ENCODE measurements around the gene DENND11.

Gene DENND11

GRCh38 chr7:141679014-141679413 is 23.0 kb downstream of the DENND11 start:
- Mint-ChIP-seq H3K9me3 (no peaks in the 10 kb centered on the region), H3K27ac (no peak overlapping the region), H3K27me3 (no peaks in the 10 kb centered on the region), H3K36me3 (ENCODE audit: low read depth) (peaks cover 24% of the 10 kb centered on the region), H3K4me1 (peaks cover 25% of the 10 kb centered on the region), H3K4me3 (no peak overlapping the region)
- ATAC-seq (peak; percentile 74), DNase-seq (no peak)

DNA sequence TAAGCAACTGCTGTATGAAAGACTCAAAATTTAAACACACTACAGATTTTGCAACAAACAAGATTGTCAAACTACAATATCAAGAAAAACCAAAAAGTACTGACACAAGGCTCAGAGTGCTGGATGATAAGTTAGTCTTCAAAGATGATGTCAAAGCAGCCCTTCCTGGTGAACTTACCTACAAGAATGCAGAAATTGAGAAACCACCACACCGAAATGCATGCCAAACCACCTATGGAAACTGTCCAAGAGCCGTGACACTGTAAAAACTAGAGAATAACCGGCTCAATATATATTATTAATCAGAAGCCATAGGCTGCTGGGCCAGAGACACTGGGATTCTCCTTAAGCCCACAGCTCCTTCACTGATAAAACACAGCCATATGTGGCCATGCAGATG is 25.3 kb downstream of the DENND11 start:
- DNase-seq (no peak), ATAC-seq (no peak)
- H3K27ac Mint-ChIP-seq, result no peak overlapping the region
- H3K4me1 Mint-ChIP-seq, result peaks cover 25% of the 10 kb centered on the region
- no peak overlapping the region for H3K4me3 Mint-ChIP-seq
- H3K36me3 Mint-ChIP-seq (ENCODE audit: low read depth), result peaks cover 28% of the 10 kb centered on the region
- no peaks in the 10 kb centered on the region for H3K9me3 Mint-ChIP-seq
- H3K27me3 Mint-ChIP-seq, result no peaks in the 10 kb centered on the region

GRCh38 chr7:141675436-141676215 is 26.3 kb downstream of the DENND11 start:
- peaks cover 24% of the 10 kb centered on the region for H3K36me3 Mint-ChIP-seq (ENCODE audit: low read depth)
- no peak overlapping the region for H3K27ac Mint-ChIP-seq
- no peak for DNase-seq

GRCh38 chr7:141674702-141675101 is 27.3 kb downstream of the DENND11 start:
- Mint-ChIP-seq H3K4me1 (peaks cover 25% of the 10 kb centered on the region), H3K27me3 (no peaks in the 10 kb centered on the region), H3K36me3 (ENCODE audit: low read depth) (peaks cover 24% of the 10 kb centered on the region), H3K27ac (no peak overlapping the region), H3K4me3 (no peak overlapping the region), H3K9me3 (no peaks in the 10 kb centered on the region)
- no peak for ATAC-seq
- DNase-seq, result no peak

More at GRCh38 chr7:141675436-141676215, 26.3 kb downstream of the DENND11 start:
- H3K4me3 Mint-ChIP-seq, result no peak overlapping the region
- H3K9me3 Mint-ChIP-seq, result no peaks in the 10 kb centered on the region
- H3K27me3 Mint-ChIP-seq, result no peaks in the 10 kb centered on the region
- peaks cover 25% of the 10 kb centered on the region for H3K4me1 Mint-ChIP-seq
- peak; percentile 79 for ATAC-seq

- Mint-ChIP-seq H3K9me3 (no peaks in the 10 kb centered on the region), H3K27ac (no peak overlapping the region), H3K4me3 (no peak overlapping the region), H3K4me1 (peaks cover 24% of the 10 kb centered on the region), H3K36me3 (ENCODE audit: low read depth) (peaks cover 24% of the 10 kb centered on the region), H3K27me3 (no peaks in the 10 kb centered on the region)
- ATAC-seq, result no peak
- no peak for DNase-seq
Measured at GRCh38 chr7:141674171-141674671, 27.7 kb downstream of the DENND11 start.

- no peak for ATAC-seq
- Mint-ChIP-seq H3K4me1 (peaks cover 16% of the 10 kb centered on the region), H3K36me3 (ENCODE audit: low read depth) (peaks cover 26% of the 10 kb centered on the region), H3K27ac (no peak overlapping the region), H3K9me3 (no peaks in the 10 kb centered on the region), H3K4me3 (no peak overlapping the region), H3K27me3 (no peaks in the 10 kb centered on the region)
- no peak for DNase-seq
Measured at GRCh38 chr7:141673346-141673745, 28.6 kb downstream of the DENND11 start.

DNA sequence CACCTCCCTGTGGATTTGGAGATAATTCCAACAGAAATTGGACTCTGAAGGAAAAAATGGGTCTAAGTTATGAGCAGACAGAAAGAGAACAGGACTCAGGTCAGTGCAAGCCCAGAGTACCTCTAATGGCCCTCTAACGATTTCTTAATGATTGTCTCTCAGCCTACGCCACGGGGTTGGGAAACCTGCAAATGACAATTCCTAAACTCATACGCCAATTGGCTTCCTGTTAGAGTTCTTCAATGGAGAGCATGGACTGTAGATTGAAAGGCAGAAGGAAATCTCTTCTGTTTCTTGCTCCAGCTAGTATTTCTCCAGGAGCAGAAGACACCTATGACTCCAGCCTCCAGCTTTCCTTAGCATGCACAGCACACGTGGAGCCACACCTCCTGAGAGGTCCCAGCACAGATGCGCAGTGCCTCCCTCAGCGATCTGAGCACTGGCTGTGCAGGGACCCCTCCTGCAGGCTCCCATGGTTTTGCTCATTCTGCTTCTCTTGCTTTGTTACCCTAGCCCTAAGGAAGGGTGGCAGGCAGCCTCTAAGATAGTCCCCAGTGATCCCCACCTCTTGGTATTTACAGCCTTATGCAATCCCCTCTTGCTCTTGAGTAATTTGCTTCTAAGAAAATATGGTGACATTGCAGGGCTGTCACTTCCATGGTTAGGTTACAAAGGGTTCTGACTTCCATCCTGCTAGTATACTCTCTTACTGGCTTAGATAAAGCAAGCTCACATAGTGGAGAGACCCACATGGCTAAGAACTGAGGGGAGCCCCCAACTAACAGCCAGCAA is 30.1 kb downstream of the DENND11 start:
- Mint-ChIP-seq H3K4me1 (peaks cover 16% of the 10 kb centered on the region), H3K36me3 (ENCODE audit: low read depth) (peaks cover 23% of the 10 kb centered on the region), H3K27ac (no peak overlapping the region), H3K9me3 (no peaks in the 10 kb centered on the region), H3K4me3 (no peak overlapping the region), H3K27me3 (no peaks in the 10 kb centered on the region)
- DNase-seq (no peak), ATAC-seq (no peak)

- ATAC-seq (no peak), DNase-seq (no peak)
- Mint-ChIP-seq H3K27me3 (no peaks in the 10 kb centered on the region), H3K36me3 (ENCODE audit: low read depth) (peaks cover 26% of the 10 kb centered on the region), H3K4me1 (no peaks in the 10 kb centered on the region), H3K27ac (peak overlapping the region; percentile 11), H3K4me3 (no peak overlapping the region), H3K9me3 (no peaks in the 10 kb centered on the region)
Measured at GRCh38 chr7:141668853-141669252, 33.1 kb downstream of the DENND11 start.

GRCh38 chr7:141666071-141666470 is 35.9 kb downstream of the DENND11 start:
- ATAC-seq, result no peak
- H3K4me3 Mint-ChIP-seq, result no peak overlapping the region
- no peaks in the 10 kb centered on the region for H3K27me3 Mint-ChIP-seq
- peaks cover 20% of the 10 kb centered on the region for H3K36me3 Mint-ChIP-seq (ENCODE audit: low read depth)
- no peak for DNase-seq
- peaks cover 4% of the 10 kb centered on the region for H3K4me1 Mint-ChIP-seq
- peak overlapping the region; percentile 21 for H3K27ac Mint-ChIP-seq
- H3K9me3 Mint-ChIP-seq, result no peaks in the 10 kb centered on the region

GRCh38 chr7:141665208-141666035 is 36.5 kb downstream of the DENND11 start:
- peaks cover 4% of the 10 kb centered on the region for H3K4me1 Mint-ChIP-seq
- H3K27ac Mint-ChIP-seq, result peak overlapping the region; percentile 21
- ATAC-seq (no peak), DNase-seq (no peak)
- H3K36me3 Mint-ChIP-seq (ENCODE audit: low read depth), result peaks cover 20% of the 10 kb centered on the region
- no peaks in the 10 kb centered on the region for H3K9me3 Mint-ChIP-seq
- no peaks in the 10 kb centered on the region for H3K27me3 Mint-ChIP-seq
- no peak overlapping the region for H3K4me3 Mint-ChIP-seq

DNA sequence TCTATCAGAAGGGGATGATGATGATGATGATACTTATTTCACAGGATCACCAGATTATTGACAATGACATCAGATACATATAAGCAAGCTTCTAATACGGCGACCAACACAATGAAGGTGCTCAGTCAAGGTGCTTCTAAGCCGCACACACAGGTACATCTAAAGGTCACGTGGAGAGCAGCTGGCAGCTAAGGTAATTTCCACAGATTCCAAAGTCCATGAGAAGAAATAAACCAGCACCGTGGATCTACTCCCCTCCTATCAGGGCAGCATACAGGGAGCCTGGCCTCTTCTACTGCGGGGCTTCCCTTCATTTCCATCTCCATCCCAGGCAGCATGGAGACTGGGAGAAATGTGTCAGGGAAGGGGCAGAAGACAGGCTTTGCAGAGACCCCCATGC is 37.5 kb downstream of the DENND11 start:
- peak overlapping the region; percentile 11 for H3K27ac Mint-ChIP-seq
- H3K36me3 Mint-ChIP-seq (ENCODE audit: low read depth), result peaks cover 20% of the 10 kb centered on the region
- peaks cover 7% of the 10 kb centered on the region for H3K4me1 Mint-ChIP-seq
- H3K27me3 Mint-ChIP-seq, result no peaks in the 10 kb centered on the region
- DNase-seq (no peak), ATAC-seq (no peak)
- no peak overlapping the region for H3K4me3 Mint-ChIP-seq
- no peaks in the 10 kb centered on the region for H3K9me3 Mint-ChIP-seq

GRCh38 chr7:141663081-141663849 is 38.7 kb downstream of the DENND11 start:
- Mint-ChIP-seq H3K4me3 (no peak overlapping the region), H3K27me3 (no peaks in the 10 kb centered on the region), H3K27ac (peak overlapping the region; percentile 55), H3K36me3 (ENCODE audit: low read depth) (peaks cover 19% of the 10 kb centered on the region), H3K9me3 (no peaks in the 10 kb centered on the region), H3K4me1 (peaks cover 7% of the 10 kb centered on the region)
- DNase-seq (no peak), ATAC-seq (peak; percentile 7)

- peaks cover 7% of the 10 kb centered on the region for H3K4me1 Mint-ChIP-seq
- peak; percentile 40 for ATAC-seq
- DNase-seq, result no peak
- H3K27me3 Mint-ChIP-seq, result no peaks in the 10 kb centered on the region
- no peaks in the 10 kb centered on the region for H3K9me3 Mint-ChIP-seq
- peak overlapping the region; percentile 40 for H3K27ac Mint-ChIP-seq
- H3K4me3 Mint-ChIP-seq, result no peak overlapping the region
- peaks cover 23% of the 10 kb centered on the region for H3K36me3 Mint-ChIP-seq (ENCODE audit: low read depth)
Measured at GRCh38 chr7:141660259-141660658, 41.7 kb downstream of the DENND11 start.

DNA sequence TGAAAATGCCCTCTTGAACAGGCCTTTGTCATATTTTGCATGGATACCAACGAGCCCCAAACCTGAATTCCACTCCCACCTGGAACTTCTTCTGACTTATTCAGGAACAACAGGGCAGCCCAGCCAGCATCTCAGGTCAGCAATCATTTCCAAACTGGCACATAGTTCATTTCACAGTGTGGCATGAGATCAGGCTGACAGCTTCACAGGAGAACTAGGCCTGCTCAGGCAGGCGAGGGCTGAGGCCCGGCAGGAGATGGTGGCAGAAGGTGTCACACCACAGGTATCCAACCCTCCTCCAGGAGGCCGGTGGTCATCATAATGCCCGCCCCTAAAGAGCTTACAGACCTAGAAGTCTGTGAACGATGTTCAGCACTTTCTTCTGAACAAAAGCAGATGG is 42.5 kb downstream of the DENND11 start:
- no peak overlapping the region for H3K4me3 Mint-ChIP-seq
- ATAC-seq (no peak), DNase-seq (no peak)
- H3K4me1 Mint-ChIP-seq, result peaks cover 8% of the 10 kb centered on the region
- peaks cover 26% of the 10 kb centered on the region for H3K36me3 Mint-ChIP-seq (ENCODE audit: low read depth)
- H3K9me3 Mint-ChIP-seq, result no peaks in the 10 kb centered on the region
- H3K27ac Mint-ChIP-seq, result peak overlapping the region; percentile 40
- H3K27me3 Mint-ChIP-seq, result no peaks in the 10 kb centered on the region
